Testis (tissue), 3 donors: ENCODE measurements around the gene SARDH. TPM values are rescaled to one million over a fixed set of nuclear protein-coding genes. Genes with fewer than 3 reads are reported as not detected.

Experiments used
- DNase-seq: peaks from one replicate; pipeline ENCODE4 v3.0.0-alpha.2; 2019
- H3K27ac ChIP-seq, 2 donors: fragments of 200-600 bp; sonication (generic); one replicate each; pipeline ENCODE4 v1.5.1; 2019
- H3K27me3 ChIP-seq: fragments of 200-600 bp; sonication (generic); one replicate; pipeline ENCODE4 v1.5.1; 2019
- H3K36me3 ChIP-seq: fragments of 200-600 bp; sonication (generic); one replicate; pipeline ENCODE4 v1.5.1; 2017; ENCODE audit warnings: low read depth; ENCODE audit errors: missing control alignments
- H3K4me1 ChIP-seq: fragments of 200-600 bp; sonication (generic); one replicate; pipeline ENCODE4 v1.5.1; 2019
- H3K4me3 ChIP-seq, 2 donors: fragments of 200-600 bp; sonication (generic); one replicate each; pipeline ENCODE4 v1.5.1; 2017 to 2019
- H3K9me3 ChIP-seq: fragments of 200-600 bp; sonication (generic); one replicate; pipeline ENCODE4 v1.5.1; 2017
- POLR2A ChIP-seq: fragments of 450-650 bp; IDR thresholded peaks from one replicate; pipeline ENCODE4 v1.6.1; 2017; ENCODE audit warnings: antibody characterized with exemption, mild to moderate bottlenecking, moderate library complexity
- WGBS, 2 donors: methylation state at CpG; one replicate each; pipeline ENCODE4 v1.1.5; 2018; 5-methylcytosine and 5-hydroxymethylcytosine counted together
- intact Hi-C: fragments of 100-400 bp; cut with DNase I; formaldehyde crosslinking; loops from one replicate; pipeline ENCODE4 v1.15.1; 2023; ENCODE audit warnings: low total_unique reads
- polyA plus RNA-seq: library from polyadenylated mRNA; stranded (reverse); fragments of 350-450 nt; fragmentation: Illumina TruSeq; extraction: RNeasy Lipid Tissue Mini Kit (QIAGEN cat#74804); gene quantifications from one replicate; pipeline ENCODE4 v1.2.3, GENCODE V29; 2014; ENCODE audit warnings: low read depth, low replicate concordance; ENCODE audit not compliant: insufficient read depth
- total RNA-seq, 2 donors: library from RNA; depleted of rRNA; stranded (reverse); fragments of >200 nt; gene quantifications; one replicate each; pipeline ENCODE4 v1.2.3, GENCODE V29; 2016
- TF ChIP-seq, protein P1 (sequence below), 3 experiments: fragments of 450-650 bp in 2 of 3; fragments of 200-600 bp in 1 of 3; sonication (generic) in 1 of 3; IDR thresholded peaks; one replicate each; pipeline ENCODE4 v1.5.1; 2016 to 2019; ENCODE audit warnings: antibody characterized with exemption in 3 of 3, mild to moderate bottlenecking in 2 of 3, moderate library complexity in 1 of 3

Gene SARDH
- total and polyA plus RNA-seq, 3 donors from 2014 or later, result 2.6 to 7.2 (median 5.1) TPM

DNA sequence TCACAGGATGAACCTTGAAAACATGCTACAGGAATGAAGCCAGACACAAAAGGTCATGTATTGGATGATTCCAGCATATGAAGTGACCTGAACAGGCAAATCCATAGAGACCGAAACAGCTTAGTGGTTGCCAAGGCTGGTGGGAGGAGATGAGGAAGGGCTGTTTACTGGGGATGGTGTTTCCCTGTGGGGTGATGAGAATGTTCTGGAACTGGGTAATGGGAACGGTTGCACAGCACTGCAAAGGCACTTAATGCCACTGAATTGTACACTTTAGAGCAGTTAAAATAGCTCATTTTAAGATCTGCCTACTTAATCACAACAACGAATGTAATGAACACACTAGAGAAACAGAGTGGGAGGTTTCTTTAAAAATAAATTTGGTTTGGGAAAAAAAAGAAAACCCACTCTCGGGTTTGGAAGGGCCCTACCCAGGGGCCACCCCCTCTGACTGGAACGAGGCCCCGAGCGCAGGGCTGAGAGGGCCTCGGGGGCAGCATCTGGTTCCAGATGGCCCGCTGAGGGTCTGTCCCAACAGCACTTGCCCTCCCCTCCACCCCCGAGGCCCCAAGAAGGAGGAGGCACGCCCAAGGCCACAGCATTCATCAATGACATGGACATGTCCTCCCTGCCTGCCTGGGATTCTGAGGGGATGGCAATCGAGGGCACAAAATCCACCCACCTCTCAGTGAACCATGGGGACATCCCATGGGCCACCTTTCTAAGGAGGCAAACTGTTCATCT is 31.7 kb downstream of the SARDH start:
- Histone ChIP-seq H3K27ac (peak overlapping the region in 1 of 2 donors; percentile 24), H3K27me3 (no peaks in the 10 kb centered on the region), H3K9me3 (no peaks in the 10 kb centered on the region), H3K4me3 (no peak overlapping the region), H3K4me1 (peaks cover 17% of the 10 kb centered on the region), H3K36me3 (no peaks in the 10 kb centered on the region)
- intact Hi-C loops, result no loop called here
- 49 to 51% methylated on average over 12 of the region's 12 CpGs for WGBS, 2 donors
- TF ChIP-seq, protein P1, sequence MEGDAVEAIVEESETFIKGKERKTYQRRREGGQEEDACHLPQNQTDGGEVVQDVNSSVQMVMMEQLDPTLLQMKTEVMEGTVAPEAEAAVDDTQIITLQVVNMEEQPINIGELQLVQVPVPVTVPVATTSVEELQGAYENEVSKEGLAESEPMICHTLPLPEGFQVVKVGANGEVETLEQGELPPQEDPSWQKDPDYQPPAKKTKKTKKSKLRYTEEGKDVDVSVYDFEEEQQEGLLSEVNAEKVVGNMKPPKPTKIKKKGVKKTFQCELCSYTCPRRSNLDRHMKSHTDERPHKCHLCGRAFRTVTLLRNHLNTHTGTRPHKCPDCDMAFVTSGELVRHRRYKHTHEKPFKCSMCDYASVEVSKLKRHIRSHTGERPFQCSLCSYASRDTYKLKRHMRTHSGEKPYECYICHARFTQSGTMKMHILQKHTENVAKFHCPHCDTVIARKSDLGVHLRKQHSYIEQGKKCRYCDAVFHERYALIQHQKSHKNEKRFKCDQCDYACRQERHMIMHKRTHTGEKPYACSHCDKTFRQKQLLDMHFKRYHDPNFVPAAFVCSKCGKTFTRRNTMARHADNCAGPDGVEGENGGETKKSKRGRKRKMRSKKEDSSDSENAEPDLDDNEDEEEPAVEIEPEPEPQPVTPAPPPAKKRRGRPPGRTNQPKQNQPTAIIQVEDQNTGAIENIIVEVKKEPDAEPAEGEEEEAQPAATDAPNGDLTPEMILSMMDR (IDR thresholded peaks at IDR 0.05), result no peak
- TF ChIP-seq POLR2A, result no peak
- no peak for DNase-seq

DNA sequence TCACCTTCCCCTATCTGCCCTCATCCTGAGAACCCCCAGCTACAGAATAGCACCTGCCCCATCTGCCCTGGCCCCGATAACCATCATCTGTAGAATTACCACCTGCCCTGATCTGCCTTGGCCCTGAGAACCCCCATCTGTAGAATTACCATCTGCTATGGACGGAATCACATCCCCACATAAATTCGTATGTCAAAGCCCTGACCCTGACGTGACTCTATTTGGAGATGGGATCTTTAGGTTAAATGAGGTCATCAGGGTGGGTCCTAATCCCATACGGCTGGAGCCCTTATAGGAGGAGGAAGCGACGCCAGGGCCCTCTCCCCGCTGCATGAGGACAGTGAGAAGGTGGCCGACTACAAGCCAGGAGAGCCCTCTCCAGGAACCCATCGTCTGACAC is 32.6 kb downstream of the SARDH start:
- Histone ChIP-seq H3K27me3 (no peaks in the 10 kb centered on the region), H3K4me3 (no peak overlapping the region), H3K36me3 (no peaks in the 10 kb centered on the region), H3K4me1 (peaks cover 17% of the 10 kb centered on the region), H3K9me3 (no peaks in the 10 kb centered on the region), H3K27ac (no peak overlapping the region)
- TF ChIP-seq, protein P1 (IDR thresholded peaks at IDR 0.05), result no peak
- no peak for TF ChIP-seq POLR2A
- intact Hi-C loops, result no loop called here
- 85 to 95% methylated on average over 10 of the region's 10 CpGs for WGBS, 2 donors
- DNase-seq, result no peak

DNA sequence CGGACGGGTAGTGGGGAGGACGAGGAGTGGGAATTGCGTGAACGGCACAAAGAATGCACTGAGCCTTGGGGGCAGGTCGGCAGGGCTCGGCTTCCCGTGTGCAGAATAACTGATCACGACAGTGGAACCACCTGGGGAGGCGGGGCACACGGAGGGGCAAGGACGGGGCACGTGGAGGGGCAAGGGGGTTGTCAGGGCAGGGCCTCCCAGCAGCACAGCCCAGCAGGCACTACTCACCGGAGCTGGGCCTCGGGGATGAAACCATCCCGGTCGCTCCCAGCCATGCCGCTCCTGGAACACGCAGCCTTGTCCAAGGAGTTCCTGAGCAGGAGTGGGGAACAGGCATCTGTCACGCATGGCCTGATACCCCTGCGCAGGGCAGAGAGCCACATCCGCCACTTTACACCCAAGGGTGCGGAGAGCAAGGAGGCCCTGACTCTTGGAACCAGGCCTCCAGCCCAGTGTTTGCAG is 33.4 kb downstream of the SARDH start:
- intact Hi-C loops, result no loop called here
- TF ChIP-seq, protein P1 (IDR thresholded peaks at IDR 0.05), result no peak
- no peak for TF ChIP-seq POLR2A
- Histone ChIP-seq H3K4me3 (no peak overlapping the region), H3K4me1 (peaks cover 17% of the 10 kb centered on the region), H3K27ac (no peak overlapping the region), H3K36me3 (no peaks in the 10 kb centered on the region), H3K9me3 (no peaks in the 10 kb centered on the region), H3K27me3 (no peaks in the 10 kb centered on the region)
- no peak for DNase-seq
- 84 to 90% methylated on average over 23 of the region's 23 CpGs for WGBS, 2 donors

DNA sequence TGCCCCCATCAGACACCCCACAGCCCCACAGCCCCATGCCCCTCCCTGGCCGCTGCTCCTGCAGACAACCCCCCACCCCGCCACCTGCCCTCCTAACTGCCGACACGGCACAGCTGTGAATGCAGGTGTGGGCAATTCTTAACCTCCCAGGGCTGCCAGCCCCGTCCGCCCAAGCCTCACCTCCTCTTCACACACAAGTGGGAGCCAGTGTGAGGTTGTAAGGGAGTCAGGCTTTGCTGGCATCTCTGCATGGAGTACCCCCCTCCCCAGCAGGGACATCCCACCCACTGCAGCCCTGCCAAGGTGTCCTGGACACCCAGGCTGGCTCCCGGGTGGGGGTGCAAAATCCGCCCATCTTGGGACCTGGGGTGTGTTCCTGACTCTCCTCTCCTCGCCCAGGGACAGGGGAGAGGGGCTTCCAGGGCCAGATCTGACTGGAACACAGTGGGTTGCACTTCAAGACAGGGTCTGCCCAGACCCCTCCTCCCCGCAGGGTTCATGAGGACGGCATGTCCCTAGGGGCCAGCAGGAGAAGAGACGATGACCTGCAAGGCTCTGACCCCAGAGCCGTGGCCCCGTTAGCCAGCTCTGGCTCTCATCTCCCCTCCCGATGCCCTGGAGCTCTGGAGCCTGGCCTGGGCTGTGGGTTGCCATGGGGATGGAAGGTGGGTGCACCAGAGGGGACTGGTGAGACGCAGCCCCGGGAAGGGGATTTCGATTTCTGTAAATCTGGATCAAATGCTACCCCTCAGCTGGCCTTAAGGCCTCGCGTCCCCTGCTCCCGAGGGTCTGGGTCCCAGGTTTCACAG is 34.4 kb downstream of the SARDH start:
- no peak for DNase-seq
- 85 to 95% methylated on average over 6 to 21 of the region's 21 CpGs for WGBS, 2 donors
- intact Hi-C loops, result no loop called here
- Histone ChIP-seq H3K9me3 (no peaks in the 10 kb centered on the region), H3K4me1 (peaks cover 17% of the 10 kb centered on the region), H3K27ac (no peak overlapping the region), H3K27me3 (no peaks in the 10 kb centered on the region), H3K4me3 (no peak overlapping the region), H3K36me3 (no peaks in the 10 kb centered on the region)
- TF ChIP-seq, protein P1 (IDR thresholded peaks at IDR 0.05), result no peak
- no peak for TF ChIP-seq POLR2A
